ENCODE measurements around the gene ADAMTS1. TPM values are rescaled to one million over a fixed set of nuclear protein-coding genes. Genes with fewer than 3 reads are reported as not detected.

ADAMTS1 gene
- total and polyA plus RNA-seq, 2 donors (not counting 3 experiments of a cell fraction or from before 2014, with no cell fraction given): 15.4 to 16.3 TPM

GRCh38 chr21:26835714-26836265 lies 9.4 kb downstream of the ADAMTS1 start:
- Histone ChIP-seq H3K4me2 (ENCODE audit: insufficient read depth, low read length) (no peak overlapping the region), H3K36me3 (ENCODE audit: control insufficient read depth in 2 of 2, extremely low read depth in 1 of 2, insufficient read depth in 2 of 2, low read length in 2 of 2) (peaks cover 2 to 11% of the 10 kb centered on the region in 2 experiments), H3K9me3 (replicated peaks; ENCODE audit: control insufficient read depth, insufficient read depth, low read length) (no peaks in the 10 kb centered on the region), H3K4me3 (replicated peaks in 1 of 3; ENCODE audit: insufficient read depth in 1 of 3, low read depth in 1 of 3, low read length in 3 of 3) (no peak overlapping the region), H4K20me1 (replicated peaks; ENCODE audit: control insufficient read depth, extremely low read depth, insufficient read depth, low read length) (no peaks in the 10 kb centered on the region), H3K27me3 (ENCODE audit: control insufficient read depth in 2 of 2, insufficient read depth in 2 of 2, low read length in 2 of 2) (peaks cover 3% of the 10 kb centered on the region in 2 experiments), H3K79me2 (ENCODE audit: control insufficient read depth, insufficient read depth, low read length) (no peaks in the 10 kb centered on the region), H3K4me1 (ENCODE audit: control insufficient read depth, extremely low read depth, insufficient read depth, low read length) (peaks cover 3% of the 10 kb centered on the region), H3K27ac (ENCODE audit: insufficient read depth, low read depth, low read length) (no peak overlapping the region), H3K9me1 (replicated peaks; ENCODE audit: control insufficient read depth, extremely low read depth, insufficient read depth, low read length) (no peaks in the 10 kb centered on the region), H2AFZ (ENCODE audit: low read depth, low read length) (no peak overlapping the region), H3K9ac (replicated peaks; ENCODE audit: extremely low read depth, insufficient read depth, low read length) (no peak overlapping the region)
- dilution Hi-C loops (cut with MboI; ENCODE audit: extremely low pct_ligation_motif_present, low sequenced_read_pairs): no loop called here
- no peak for TF ChIP-seq EZH2 (IDR thresholded peaks at IDR 0.05; ENCODE audit: borderline replicate concordance, low read depth, low read length, severe bottlenecking)
- TF ChIP-seq POLR2AphosphoS5 (IDR thresholded peaks at IDR 0.05; ENCODE audit: insufficient read depth, low read depth, low read length): no peak
- no peak for TF ChIP-seq MAX (IDR thresholded peaks at IDR 0.05; ENCODE audit: insufficient read depth, insufficient read length)
- TF ChIP-seq FOS (IDR thresholded peaks at IDR 0.05; ENCODE audit: borderline replicate concordance, insufficient read depth, low read length): no peak
- no peak for TF ChIP-seq CTCF (IDR thresholded peaks at IDR 0.05; ENCODE audit: extremely low read depth in 1 of 2, insufficient read depth in 1 of 2, low read depth in 1 of 2, low read length in 2 of 2)
- no peak for TF ChIP-seq JUN (IDR thresholded peaks at IDR 0.05; ENCODE audit: borderline replicate concordance, insufficient read depth, insufficient read length, low read depth)
- TF ChIP-seq MYC (IDR thresholded peaks at IDR 0.05; ENCODE audit: low read depth, low read length): no peak
- BruUV-seq (replicated peaks): no TSS peak
- DNase-seq (ENCODE audit: low read depth, low spot score) (no peak), FAIRE-seq (no peak)
- POLR2A ChIA-PET: no interaction called here
- CTCF ChIA-PET: no interaction called here
- intact Hi-C loops (cut with micrococcal nuclease): no loop called here

Measured in endothelial cell of umbilical vein (primary cell).